HG03457 (cell line): ENCODE results near the gene STK24.

Experiments used
- ATAC-seq: cut with Tn5 transposase; IDR thresholded peaks from one replicate; pipeline ENCODE4 v1.9.1; 2021; ENCODE audit warnings: moderate number of reproducible peaks; ENCODE audit not compliant: unreplicated experiment

Gene STK24

DNA sequence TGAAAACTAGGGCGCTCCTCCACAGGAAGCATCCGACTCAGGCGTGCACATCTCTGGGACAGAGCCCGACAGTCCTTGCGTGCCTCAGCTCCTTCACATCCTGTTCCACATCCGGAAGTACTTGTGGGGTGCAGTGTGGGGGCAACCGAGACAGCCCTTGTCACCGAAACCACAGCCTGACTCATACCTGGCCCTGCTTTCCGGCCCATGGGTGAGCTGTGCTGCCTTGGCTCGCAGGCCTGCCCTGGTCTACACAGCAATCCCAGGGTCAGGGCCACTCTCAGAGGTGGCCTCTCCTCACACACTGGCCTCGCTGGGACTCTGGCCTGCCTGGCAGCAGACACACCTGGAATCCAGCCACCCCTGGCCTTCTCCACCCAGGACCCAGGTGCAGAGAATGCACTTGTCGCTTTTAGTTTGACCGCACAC, 100.4 kb downstream of the STK24 start:
- peak; percentile 85 for ATAC-seq

DNA sequence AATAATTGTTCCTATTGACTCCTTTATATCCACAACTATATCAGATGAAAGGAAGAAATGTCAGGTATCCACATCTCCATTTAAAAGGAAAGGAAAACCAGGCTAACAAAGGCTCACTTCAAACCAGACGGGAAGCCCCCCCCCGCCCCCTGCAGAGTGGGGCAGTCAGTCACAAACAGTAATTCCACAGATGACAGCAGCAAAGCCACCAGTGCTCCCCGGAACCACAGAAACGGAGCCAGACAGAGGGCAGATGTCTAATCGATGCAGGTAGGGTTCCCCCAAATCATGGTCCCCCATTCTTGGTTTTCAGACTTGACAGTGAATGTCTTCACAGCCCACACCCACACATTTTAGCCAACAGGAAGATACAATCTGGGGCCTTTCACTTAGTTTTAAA, 100.8 kb downstream of the STK24 start:
- ATAC-seq: peak; percentile 36

DNA sequence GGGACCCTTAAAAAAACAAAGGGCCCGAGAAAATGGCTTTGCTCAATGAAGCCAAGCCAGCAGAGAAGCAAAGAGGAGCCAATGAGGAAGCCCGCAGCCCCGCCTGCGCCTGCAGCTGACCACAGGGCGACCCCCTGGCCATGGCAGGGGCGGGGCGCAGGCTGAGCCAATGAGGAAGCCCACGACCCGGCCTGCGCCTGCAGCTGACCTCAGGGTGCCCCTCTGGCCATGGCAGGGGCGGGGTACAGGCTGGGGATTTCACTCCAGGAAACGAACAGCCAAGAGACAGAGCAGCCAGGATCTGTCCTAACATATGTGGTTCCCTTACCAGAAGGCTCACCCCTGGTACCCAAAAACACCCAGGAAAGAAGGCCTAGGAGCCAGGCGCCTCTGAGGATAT, 101.4 kb downstream of the STK24 start:
- ATAC-seq: no peak

DNA sequence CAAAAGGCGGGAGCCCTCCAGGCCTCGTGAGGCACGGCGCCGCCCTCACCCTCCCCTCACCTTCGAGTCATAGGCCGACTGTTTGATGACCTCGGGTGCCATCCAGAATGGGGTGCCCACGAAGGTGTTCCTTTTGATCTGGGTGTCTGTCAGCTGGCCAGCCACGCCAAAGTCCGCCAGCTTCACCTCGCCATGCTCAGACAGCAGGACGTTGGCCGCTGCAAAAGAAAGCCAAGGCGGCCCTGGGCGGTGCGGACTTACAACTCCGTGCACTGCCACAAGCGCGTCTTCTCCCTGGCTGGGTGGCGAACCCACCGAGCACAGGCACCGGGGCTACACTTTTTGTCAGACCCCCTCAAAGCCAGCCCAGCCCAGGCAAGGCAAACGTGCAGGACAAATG, 102.1 kb downstream of the STK24 start:
- no peak for ATAC-seq

DNA sequence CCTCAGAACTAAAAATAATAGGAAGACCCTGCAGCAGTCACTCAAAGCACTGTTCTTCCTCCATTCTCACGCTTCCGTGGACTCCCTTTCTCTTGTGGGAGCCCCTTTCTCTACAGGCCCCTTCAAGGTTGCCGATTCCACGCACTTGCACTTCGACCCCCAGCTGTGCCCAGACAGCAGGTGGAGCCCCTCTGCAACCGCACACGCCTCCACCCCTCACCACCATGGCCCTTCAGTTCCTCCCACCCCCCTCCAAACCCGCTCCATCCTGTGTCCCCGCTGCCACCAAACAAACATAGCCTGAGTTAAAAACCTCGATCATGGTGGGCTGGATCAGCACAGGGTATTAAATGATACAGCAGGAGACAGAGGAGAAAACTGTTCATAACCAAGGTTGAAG, 102.6 kb downstream of the STK24 start:
- ATAC-seq: no peak

DNA sequence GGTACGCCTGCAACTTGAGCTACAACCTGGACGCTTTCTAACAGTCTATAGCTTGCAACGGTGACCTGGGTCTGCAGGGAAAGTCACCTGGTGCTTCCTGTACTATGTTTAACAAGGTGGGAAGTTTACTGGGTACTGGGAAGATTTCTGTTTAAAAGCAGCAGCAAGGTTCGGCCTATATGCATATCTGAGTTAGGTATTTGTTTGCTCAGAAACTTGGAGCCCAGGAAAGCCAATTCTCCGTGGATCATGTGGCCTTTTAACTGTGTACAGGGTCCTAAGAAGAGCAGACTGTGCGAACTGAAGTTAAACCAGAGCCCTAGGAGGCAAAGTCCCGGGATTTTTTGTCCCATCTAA, 103.1 kb downstream of the STK24 start:
- ATAC-seq: no peak

DNA sequence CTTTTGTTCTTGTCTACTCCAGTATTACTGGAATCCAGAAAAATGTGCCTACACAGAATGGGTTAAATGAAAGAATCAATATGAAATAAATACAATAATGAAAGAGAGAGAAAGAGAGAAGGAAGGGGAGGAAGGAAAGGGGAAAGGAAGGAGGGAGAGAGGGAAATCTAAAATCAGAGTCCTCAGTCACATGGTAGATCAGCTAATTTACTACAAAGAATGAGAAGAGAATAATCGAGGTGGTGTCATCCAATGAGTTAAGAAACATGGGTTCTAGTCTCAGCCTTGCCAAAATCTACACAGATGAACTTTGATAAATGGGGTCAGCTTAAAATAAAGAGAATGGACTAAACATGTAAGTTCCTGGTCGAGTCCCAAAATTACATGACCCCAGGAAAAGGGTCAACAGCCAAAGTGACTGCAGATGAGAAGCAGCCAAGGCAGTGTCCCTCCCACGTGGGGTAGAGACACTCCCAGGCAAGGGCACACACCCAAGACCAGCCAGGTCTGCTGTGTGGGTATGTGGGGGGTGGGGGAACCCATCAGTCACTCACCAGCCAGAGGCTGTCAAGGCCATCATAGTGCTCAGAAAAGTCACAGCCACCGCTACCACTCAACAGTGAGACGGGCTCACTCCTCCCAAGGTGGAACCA, 103.6 kb downstream of the STK24 start:
- ATAC-seq: no peak

DNA sequence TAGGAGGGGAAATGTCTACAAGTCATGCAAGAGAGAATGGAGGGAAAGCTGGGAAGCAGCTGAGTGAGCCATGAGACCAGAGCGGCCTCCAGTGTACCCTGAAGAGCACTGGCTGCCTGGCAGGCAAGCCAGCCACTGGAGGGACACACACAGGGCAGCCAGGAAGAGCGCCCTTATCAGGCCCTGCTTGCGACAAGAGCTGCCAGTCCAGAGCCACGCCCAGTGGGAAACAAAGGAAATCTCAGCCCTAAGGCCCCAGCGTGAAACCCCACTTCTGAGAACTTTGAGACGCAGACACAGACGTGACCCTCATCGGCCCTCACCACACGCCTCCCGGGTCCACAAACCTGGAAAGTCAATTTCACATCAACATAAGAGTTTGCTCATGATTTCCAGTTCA, 105.0 kb downstream of the STK24 start:
- no peak for ATAC-seq

DNA sequence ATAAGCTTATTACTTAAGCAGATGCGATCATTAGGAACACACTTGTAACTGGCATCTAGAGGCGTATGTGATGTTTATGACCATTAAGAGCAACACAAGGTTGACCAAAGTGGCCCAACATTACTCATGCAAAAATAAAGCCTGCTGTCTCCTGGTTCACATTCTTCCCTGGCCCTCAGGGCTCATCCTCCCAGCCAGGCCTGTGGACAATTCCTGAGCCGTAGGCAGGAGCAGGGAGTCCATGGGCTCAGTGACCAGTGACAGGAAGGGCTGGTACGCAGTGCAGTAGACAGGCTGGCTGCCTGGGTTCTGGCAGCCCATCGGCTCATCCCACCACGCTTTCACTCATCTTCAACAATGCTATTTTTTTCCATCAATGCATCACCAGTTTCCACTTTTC, 106.0 kb downstream of the STK24 start:
- no peak for ATAC-seq

DNA sequence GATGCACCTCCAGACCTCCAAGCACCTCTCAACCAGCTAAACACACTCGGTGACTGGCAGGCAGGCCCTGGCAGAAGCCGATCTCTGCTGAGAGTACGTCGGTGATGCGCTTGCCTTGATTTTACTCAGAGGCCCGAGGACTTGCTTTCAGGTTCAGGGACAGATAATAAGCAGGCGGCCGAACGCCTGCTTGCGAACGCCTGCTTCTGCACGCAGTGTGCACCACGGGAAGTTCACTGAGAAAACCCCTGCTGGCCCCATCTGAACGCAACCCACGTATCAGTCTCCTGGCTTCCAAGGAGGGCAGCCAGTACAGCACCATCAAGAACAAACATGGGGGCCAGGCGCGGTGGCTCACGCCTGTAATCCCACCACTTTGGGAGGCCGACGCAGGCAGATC, 108.0 kb downstream of the STK24 start:
- ATAC-seq: no peak

DNA sequence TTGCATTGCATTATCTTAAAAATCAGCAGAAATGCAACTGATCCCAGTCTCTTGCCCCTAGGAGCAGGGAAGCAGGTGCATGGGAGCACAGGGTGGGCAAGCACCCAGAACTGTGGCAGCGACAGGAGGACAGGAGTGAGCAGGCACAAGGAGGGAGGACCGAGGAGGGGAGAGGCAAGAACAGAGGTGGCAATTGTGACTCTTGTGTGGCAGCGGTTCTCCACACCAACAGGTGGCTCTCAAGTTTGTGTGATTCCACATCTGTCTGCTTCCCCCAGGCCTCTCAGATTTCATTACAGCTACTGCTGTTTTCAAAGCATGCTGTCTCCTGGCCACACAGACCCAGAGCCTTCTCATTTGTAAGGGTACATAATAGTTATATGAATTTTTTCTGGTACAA, 108.5 kb downstream of the STK24 start:
- no peak for ATAC-seq

DNA sequence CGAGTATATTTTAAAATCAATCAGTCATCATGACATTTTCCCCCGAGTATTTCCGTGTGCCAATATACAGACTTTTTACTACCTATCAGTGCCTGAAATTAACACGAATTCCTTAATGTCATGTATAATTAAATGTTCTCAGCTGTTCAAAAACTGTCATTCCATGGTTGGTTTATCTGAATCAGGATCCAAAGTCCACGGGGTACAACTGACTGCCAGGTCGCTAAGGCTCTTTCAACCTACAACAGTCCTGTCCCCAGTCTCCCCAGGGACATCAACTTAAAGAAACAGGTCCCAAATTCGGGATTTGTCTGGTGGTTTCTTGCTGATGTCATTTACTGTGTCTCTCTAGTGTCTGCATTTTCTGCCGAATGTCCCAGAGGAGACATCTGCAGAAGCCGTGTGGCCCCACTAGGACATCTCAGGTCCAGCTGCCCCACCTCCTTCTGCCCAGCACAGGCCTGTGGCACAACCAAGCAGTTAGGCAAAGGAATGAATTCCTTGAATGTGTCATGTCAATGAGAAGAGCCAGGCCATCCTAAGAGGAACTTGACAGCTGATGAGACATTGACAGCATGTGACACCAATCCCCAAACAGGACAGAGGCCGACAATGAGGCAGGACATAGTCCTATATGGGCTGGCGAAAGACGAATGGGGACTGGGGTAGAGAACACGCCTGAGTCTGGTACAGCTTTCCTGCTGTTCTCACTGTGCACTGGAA, 109.5 kb downstream of the STK24 start:
- ATAC-seq: no peak

DNA sequence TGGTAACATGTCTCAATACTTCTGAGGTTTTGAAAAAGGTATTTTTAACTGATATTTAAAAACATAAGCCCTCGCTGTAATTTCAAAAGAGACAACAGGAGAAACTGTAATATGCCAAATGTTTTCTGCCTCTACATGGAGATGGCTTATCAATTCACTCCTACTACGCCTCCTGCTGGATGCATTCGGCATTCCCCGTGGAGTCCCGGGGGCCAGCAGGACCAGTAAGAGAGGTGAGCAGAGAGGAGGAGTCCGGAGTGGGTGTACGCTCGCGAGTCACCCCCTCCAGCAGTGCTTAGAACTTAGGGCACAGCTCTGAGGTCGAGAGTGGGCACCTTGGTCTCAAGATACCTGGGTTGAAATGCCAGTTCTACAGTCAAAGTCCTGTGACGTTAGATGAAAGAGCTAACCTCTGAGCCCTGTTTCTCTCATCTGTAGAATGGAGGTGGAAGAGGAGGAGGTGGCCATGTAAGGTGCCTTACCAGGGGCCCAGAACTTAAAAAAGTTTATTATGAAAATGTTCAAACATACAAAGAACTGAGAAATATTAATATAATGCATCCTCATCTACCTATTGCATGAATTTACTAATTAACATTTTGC, 110.2 kb downstream of the STK24 start:
- ATAC-seq: no peak

DNA sequence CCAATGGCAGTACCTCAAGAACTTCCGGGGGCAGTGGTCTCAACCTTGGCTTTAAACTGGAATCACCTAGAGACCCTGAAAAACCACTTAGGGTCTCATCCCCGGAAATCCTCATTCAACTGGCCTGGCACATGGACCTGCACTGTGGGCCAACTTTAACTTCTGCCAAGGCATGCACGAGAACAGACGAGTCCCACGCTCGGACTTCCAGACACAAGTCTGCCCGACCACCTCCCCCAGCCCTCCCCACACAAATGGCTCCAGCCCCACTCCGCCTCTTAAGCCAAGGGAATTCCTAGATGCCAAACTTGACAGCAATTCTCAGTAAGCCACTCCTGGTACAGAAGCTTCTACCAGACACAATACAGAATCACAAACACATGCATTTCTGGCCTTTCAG, 114.0 kb downstream of the STK24 start:
- ATAC-seq: no peak

DNA sequence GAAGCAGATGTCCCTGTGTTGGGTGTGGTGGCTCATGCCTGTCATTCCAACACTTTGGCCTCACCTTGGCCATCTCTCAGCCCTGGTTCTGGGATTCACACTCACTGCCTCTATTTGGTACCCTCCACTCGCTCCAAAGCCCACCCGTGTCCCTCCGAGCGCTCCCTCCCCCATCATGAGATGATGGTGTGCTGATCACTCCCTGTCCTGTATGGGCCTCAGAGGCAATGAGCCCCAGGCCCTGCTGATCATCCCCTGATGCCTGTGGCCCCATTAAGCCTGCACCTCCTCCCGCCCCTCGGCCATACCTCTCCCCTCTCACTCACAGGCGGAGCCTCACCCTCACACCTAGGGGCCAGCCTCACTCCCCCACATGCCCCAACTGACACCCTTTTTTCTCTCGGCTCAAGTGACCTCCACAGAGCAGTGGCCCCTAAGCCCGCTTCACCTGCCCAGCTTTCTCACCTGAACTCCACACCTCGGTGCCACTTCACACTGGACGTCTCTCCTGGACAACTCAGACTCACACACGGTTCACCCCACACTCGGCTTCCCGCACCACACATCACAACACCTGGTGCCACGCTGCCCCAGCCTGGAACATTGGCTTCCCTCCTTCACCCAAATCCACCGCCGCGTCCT, 114.5 kb downstream of the STK24 start:
- no peak for ATAC-seq

DNA sequence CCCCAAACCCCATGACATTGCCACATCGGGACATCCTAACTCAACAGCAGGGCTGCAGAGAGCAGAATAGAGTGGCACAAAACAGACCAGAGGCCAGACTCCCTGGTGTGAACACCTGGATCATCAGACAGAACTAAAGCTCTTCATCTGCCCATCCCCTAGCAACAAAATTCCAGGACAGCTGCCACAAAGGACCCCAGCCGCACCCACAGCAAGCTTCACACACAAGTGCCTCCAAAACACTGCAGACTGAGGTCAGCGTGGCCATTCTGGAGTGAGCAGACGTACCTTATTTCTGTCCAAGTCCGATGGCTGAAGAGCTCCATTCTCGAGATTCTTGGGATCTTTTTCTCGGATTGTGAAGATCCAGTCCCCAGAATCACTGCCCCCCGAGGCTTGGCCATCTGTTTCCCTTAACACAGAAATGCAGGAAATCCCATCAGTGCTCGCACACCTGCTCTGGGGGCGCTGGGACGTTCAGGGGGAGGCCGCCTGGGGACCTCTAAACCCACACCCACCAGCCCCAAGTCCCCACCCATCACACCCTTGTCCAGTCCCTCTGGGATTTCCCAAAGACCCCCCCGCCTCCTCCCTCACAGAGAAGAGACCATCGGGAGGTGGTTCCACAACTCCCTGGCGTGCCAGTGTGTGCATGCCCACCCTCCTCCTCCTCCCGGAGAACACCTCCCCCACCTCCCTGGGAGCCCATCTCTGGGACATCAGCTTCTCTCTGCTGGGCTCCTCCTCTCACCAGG, 115.2 kb downstream of the STK24 start:
- no peak for ATAC-seq

DNA sequence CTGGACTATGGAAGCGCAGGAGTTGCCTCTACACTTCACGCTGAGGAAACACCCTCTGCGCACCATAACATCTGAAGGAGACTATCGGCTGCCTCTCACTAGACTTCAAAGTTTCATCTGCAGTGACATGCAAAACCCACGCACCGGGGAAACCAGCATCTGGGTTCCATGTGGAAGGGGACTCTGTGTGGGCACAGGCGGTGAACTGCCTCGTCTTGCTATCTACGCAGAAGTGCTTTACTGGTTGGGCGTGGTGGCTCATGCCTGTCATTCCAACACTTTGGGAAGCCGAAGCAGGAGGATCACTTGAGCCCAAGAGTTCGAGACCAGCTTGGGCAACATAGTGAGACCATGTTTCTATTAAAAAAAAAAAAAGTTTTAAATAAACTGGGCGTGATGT, 116.4 kb downstream of the STK24 start:
- no peak for ATAC-seq

DNA sequence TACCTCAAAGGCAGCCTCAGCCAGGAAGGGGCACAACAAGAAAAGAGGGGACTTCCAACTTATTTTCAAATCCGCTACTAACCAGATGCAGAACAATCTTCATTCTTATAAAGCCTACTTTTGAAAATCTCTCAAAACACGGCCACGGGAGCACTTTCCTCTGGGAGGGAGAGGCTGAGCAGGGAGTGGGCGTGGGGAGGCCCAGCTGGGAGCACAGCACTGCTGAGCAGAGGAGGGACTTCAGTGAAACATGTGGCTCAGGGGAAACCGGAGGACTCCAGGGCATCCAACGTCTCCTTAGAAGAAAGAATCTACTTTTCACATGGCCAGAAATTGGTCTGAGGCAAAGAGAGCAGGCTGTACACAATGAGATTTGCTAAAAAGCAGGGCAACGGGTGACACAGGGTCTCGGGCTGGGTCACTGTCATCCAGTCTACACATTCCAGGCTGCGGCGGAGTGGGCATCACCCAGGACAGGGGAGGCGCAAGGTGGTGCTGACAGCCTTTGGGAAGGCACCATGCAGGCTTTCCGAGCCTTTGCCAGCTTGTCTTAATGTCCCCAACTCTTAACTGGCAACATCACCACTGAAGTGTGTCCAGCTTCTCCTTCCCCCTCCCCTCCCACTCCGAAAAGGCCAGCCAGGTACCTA, 117.1 kb downstream of the STK24 start:
- ATAC-seq: no peak

DNA sequence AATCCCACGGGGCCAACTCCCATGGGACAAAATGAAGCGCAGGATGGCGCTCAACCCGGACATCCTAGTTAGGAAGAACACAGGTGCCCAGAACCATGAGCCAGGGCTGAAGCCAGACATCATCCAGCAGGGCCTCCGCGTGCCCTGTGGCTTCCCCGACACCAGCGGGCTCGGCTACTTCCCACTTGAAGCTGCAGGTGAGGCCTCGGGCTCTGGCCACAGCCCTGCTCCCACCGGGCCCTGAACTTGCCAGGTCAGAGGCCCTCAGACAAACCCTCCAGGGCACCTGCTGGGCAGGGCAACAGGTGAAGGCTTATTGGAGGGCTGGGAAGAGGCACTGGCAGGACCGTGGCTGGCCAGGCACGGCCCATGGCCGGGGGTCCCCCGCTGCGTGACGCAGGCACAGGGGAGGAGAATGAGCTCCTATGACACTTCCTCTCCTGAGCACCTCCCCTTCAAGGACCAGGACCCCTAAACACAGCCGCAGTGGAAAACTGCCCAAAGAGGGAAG, 117.7 kb downstream of the STK24 start:
- no peak for ATAC-seq

DNA sequence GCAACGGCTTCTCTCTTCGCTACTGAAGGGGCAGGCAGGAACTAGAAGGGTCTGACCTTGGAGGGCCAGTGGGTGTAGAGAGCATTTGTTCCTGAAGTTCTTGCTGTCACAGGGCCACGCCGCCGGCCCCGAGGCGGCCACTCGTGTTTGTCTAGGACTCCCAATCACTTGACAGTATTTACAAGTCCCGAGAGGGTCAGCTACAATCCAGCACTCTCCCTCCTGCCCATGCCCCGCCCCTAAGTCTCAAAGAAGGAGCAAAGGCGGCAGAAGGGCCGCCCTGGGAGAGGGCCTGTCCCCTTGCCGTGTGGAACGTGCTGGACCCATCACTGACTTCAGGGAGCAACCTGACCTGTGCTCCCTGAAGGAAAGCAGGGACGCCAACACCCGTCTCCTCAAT, 118.5 kb downstream of the STK24 start:
- ATAC-seq: no peak

DNA sequence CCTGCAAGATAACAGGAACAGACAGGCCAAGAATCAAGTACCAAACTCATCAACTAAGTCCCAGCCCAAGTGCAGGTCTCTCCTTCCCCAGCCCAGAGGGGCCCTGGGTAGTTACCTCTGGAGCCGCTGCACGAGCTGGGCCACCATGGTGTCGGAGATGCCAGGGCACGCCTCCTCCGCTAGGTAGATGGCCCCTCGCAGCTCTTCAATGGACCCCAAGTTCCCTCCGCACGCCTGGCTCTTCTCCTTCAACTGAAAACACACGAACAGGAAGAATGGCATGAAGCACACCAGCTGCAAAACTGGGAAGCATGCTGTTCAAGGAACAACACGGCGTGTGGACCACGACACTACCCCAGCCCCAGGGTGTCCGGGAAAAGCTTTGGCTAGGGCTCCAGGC, 119.9 kb downstream of the STK24 start:
- ATAC-seq: no peak
